Endothelial cell (in vitro differentiated cells): ENCODE measurements around the gene DCUN1D2. TPM values are rescaled to one million over a fixed set of nuclear protein-coding genes. Genes with fewer than 3 reads are reported as not detected.
"Not testable (repeated sequence)": the region's sequence is repeated elsewhere in the genome, so short reads cannot be mapped to it uniquely, and the experiment has no call there.

Experiments
- DNase-seq: peaks from one replicate; pipeline ENCODE4 v3.0.0; 2021; ENCODE audit warnings: low spot score
- H3K27ac Mint-ChIP-seq: one replicate; pipeline ENCODE4 v1.8.0; 2021; ENCODE audit warnings: mixed read lengths, inconsistent platforms; ENCODE audit not compliant: unreplicated experiment
- H3K27me3 Mint-ChIP-seq: one replicate; pipeline ENCODE4 v1.8.0; 2021; ENCODE audit warnings: mild to moderate bottlenecking, moderate library complexity, mixed read lengths, inconsistent platforms; ENCODE audit not compliant: unreplicated experiment
- H3K36me3 Mint-ChIP-seq: one replicate; pipeline ENCODE4 v1.8.0; 2021; ENCODE audit warnings: mild to moderate bottlenecking, low read depth, mixed read lengths, inconsistent platforms; ENCODE audit not compliant: unreplicated experiment
- H3K4me1 Mint-ChIP-seq: one replicate; pipeline ENCODE4 v1.8.0; 2021; ENCODE audit warnings: mild to moderate bottlenecking, mixed read lengths, inconsistent platforms; ENCODE audit not compliant: unreplicated experiment
- H3K4me3 Mint-ChIP-seq: one replicate; pipeline ENCODE4 v1.8.0; 2021; ENCODE audit warnings: mild to moderate bottlenecking, mixed read lengths, inconsistent platforms; ENCODE audit not compliant: unreplicated experiment
- H3K9me3 Mint-ChIP-seq: one replicate; pipeline ENCODE4 v1.8.0; 2021; ENCODE audit warnings: mixed read lengths, inconsistent platforms; ENCODE audit not compliant: unreplicated experiment
- CTCF ChIP-seq: fragments of 200-600 bp; sonication (generic); IDR thresholded peaks from one replicate; pipeline ENCODE4 v1.5.0; 2021; ENCODE audit warnings: antibody characterized with exemption; ENCODE audit not compliant: unreplicated experiment
- total RNA-seq: library from RNA; stranded (reverse); fragmentation: NEBNext Ultra II Directional; extraction: Animal tissue kit (Norgen Biotek cat#: 25700); gene quantifications from one replicate; pipeline ENCODE4 v1.2.1, GENCODE V29; 2021; ENCODE audit not compliant: unreplicated experiment

DCUN1D2 gene
- total RNA-seq, 1 donor from 2014 or later = 23.9 TPM

GRCh38 chr13:113450861-113451620 is 39.5 kb downstream of the DCUN1D2 start:
- H3K9me3 Mint-ChIP-seq, H3K36me3 Mint-ChIP-seq, H3K4me3 Mint-ChIP-seq, H3K27me3 Mint-ChIP-seq, H3K4me1 Mint-ChIP-seq, H3K27ac Mint-ChIP-seq: not testable (repeated sequence)
- TF ChIP-seq CTCF = peak; percentile 42
- DNase-seq = peak; percentile 51

DNA sequence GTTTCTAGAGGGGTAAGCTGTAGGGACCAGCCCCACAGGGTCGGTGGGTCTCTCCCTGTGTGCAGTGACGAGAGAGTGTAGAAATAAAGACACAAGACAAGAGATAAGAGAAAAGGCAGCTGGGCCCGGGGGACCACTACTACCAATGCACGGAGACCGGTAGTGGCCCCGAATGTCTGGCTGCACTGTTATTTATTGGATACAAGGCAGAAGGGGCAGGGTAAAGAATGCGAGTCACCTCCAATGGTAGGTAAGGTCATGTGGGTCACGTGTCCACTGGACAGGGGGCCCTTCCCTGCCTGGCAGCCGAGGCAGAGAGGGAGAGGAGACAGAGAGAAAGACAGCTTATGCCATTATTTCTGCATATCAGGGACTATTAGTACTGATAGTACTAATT is 40.2 kb downstream of the DCUN1D2 start:
- peak overlapping the region; percentile 40 for H3K27ac Mint-ChIP-seq
- not testable (repeated sequence) for H3K9me3 Mint-ChIP-seq

GRCh38 chr13:113449693-113450347 is 40.7 kb downstream of the DCUN1D2 start:
- Mint-ChIP-seq H3K4me3 (no peak overlapping the region), H3K9me3 (no peaks in the 10 kb centered on the region), H3K36me3 (peaks cover 9% of the 10 kb centered on the region), H3K4me1 (no peaks in the 10 kb centered on the region), H3K27ac (peak overlapping the region; percentile 40), H3K27me3 (peaks cover 4% of the 10 kb centered on the region)
- DNase-seq = no peak
- TF ChIP-seq CTCF = no peak

More for the DNA sequence above, 40.2 kb downstream of the DCUN1D2 start:
- not testable (repeated sequence) for H3K4me3 Mint-ChIP-seq, H3K27me3 Mint-ChIP-seq, DNase-seq, H3K36me3 Mint-ChIP-seq, H3K4me1 Mint-ChIP-seq

DNA sequence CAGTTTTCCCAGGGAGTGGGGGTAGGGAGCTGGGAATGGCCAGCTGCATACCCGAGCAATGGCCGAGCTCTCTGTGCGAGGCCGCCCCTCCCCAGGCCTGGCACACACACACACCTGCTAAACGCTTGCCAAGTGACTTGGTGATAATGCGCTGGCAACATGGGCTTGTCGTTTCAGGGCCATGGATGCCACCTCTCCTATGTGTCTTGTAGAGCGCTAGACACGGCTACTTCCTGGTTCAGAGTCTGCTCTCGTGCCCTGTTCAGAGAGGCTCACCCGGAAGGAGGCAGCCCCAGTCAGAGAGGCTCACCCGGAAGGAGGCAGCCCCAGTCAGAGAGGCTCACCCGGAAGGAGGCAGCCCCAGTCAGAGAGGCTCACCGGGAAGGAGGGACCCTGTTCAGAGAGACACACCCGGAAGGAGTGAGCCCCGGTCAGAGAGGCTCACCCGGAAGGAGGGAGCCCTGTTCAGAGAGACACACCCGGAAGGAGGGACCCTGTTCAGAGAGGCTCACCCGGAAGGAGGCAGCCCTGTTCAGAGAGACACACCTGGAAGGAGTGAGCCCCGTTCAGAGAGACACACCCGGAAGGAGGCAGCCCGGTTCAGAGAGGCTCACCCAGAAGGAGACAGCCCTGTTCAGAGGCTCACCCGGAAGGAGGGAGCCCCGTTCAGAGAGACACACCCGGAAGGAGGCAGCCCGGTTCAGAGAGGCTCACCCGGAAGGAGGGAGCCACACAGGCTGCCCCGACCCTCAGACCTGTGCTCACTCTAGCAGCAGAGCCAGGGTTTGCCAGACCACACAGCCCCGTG is 41.4 kb downstream of the DCUN1D2 start:
- peaks cover 5% of the 10 kb centered on the region for H3K27me3 Mint-ChIP-seq
- DNase-seq = no peak
- H3K4me1 Mint-ChIP-seq = no peaks in the 10 kb centered on the region
- H3K4me3 Mint-ChIP-seq = no peak overlapping the region
- no peak overlapping the region for H3K27ac Mint-ChIP-seq
- no peak for TF ChIP-seq CTCF
- H3K36me3 Mint-ChIP-seq = peaks cover 9% of the 10 kb centered on the region
- no peaks in the 10 kb centered on the region for H3K9me3 Mint-ChIP-seq

DNA sequence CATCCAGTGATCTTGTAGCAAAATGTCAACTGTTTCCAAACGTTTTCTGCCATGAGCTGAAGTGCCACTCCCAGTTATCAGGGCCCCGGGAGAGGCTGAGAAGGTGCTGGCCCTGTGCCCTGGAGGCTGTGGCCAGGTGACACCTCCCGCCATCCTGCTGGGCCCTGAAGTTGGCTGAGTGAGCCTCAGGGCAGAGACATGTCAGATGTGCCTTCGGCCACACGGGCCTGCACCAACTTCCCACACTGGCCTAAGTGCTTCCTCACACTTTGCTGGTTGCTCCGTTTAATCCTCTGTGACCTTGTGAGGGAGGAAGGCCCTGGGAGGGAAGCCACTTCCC is 42.0 kb downstream of the DCUN1D2 start:
- no peak for TF ChIP-seq CTCF
- Mint-ChIP-seq H3K27me3 (peaks cover 5% of the 10 kb centered on the region), H3K27ac (no peak overlapping the region), H3K9me3 (no peaks in the 10 kb centered on the region), H3K36me3 (peaks cover 5% of the 10 kb centered on the region), H3K4me1 (no peaks in the 10 kb centered on the region), H3K4me3 (no peak overlapping the region)
- DNase-seq = no peak
